Measurements from ENCODE around the gene CREG1. TPM values are rescaled to one million over a fixed set of nuclear protein-coding genes. Genes with fewer than 3 reads are reported as not detected.

Gene CREG1
- total and polyA plus RNA-seq, 2 of the 8 experiments (the other 6 are each of a cell fraction or from before 2014, with no cell fraction given): 29.8 to 30.1 TPM

DNA sequence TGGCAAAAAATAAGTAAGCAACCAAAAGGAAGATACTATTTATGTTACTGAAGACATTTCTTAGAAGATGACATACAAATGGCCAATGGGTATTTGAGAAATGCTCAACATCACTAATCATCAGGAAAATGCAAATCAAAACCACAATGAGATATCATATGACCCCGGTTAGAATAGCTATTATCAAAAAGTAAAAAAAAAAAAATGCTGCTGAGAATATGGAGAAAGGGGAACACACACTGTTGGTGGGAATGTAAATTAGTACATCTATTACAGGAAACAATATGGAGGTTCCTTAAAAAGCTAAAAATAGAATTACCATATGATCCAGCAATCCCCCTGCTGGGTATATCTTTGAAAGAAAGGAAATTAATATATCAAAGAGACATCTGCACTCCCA, 34.3 kb upstream of the CREG1 start:
- Histone ChIP-seq H3K18ac (ENCODE audit: extremely low read depth, low read length) (no peak overlapping the region), H3K36me3 (ENCODE audit: control insufficient read depth in 2 of 4, insufficient read depth in 4 of 4, low read length in 3 of 4) (no peaks in the 10 kb centered on the region), H3K56ac (replicated peaks; ENCODE audit: insufficient read length, low read depth, low read length) (no peak overlapping the region), H2AFZ (ENCODE audit: low read length) (no peak overlapping the region), H2BK20ac (ENCODE audit: low read length) (no peak overlapping the region), H3K27ac (ENCODE audit: low read depth, low read length) (no peak overlapping the region), H2BK15ac (ENCODE audit: low read length) (no peak overlapping the region), H3K9me3 (ENCODE audit: insufficient read depth in 2 of 2, low read depth in 1 of 2, low read length in 1 of 2) (no peaks in the 10 kb centered on the region), H3K4me2 (ENCODE audit: insufficient read depth in 1 of 2, low read depth in 2 of 2, low read length in 2 of 2) (no peak overlapping the region), H3K4ac (replicated peaks; ENCODE audit: insufficient read length, low read depth, low read length) (no peak overlapping the region), H2AK5ac (ENCODE audit: low read depth, low read length) (no peak overlapping the region), H3K27me3 (replicated peaks in 1 of 4; ENCODE audit: control insufficient read depth in 3 of 4, extremely low read depth in 1 of 4, insufficient read depth in 3 of 4, low read length in 3 of 4) (no peaks in the 10 kb centered on the region), H2BK12ac (ENCODE audit: low read depth, low read length) (no peak overlapping the region), H4K91ac (replicated peaks; ENCODE audit: insufficient read length, low read length) (no peak overlapping the region), H3K23ac (ENCODE audit: insufficient read length) (no peak overlapping the region), H2BK120ac (replicated peaks; ENCODE audit: low read depth, low read length) (no peak overlapping the region), H2BK5ac (ENCODE audit: low read depth, low read length) (no peak overlapping the region), H3K23me2 (ENCODE audit: low read depth, low read length) (no peaks in the 10 kb centered on the region), H4K5ac (ENCODE audit: insufficient read length, low read depth, low read length) (no peak overlapping the region), H3K79me2 (ENCODE audit: control insufficient read depth in 1 of 2, insufficient read depth in 2 of 2, low read length in 2 of 2) (no peaks in the 10 kb centered on the region), H3K4me3 (ENCODE audit: extremely low read depth in 1 of 4, insufficient read depth in 2 of 4, low read depth in 3 of 4, low read length in 4 of 4) (no peak overlapping the region), H4K8ac (ENCODE audit: extremely low read depth, insufficient read depth, low read length) (no peak overlapping the region), H3K14ac (ENCODE audit: insufficient read length) (no peak overlapping the region), H3K9ac (replicated peaks in 1 of 4; ENCODE audit: extremely low read depth in 1 of 4, low read depth in 3 of 4, low read length in 3 of 4) (no peak overlapping the region), H4K20me1 (replicated peaks in 1 of 2; ENCODE audit: control insufficient read depth in 1 of 2, insufficient read depth in 2 of 2, low read length in 2 of 2) (no peaks in the 10 kb centered on the region), H3K4me1 (replicated peaks in 1 of 4; ENCODE audit: control insufficient read depth in 3 of 4, insufficient read depth in 4 of 4, low read length in 3 of 4) (no peaks in the 10 kb centered on the region), H3K79me1 (ENCODE audit: low read depth, low read length) (no peaks in the 10 kb centered on the region)
- ChIA-PET POLR2A (ENCODE audit: partially characterized antibody) (interaction anchor here (0.9 kb wide), 1 partner anchor 12 kb away, joined by 5 read pairs; no protein-coding TSS in a partner anchor), CTCF (ENCODE audit: partially characterized antibody) (interaction anchor here (1.0 to 1.6 kb wide), 3 partner anchors 9 to 222 kb away, joined by 3 to 4 read pairs (median 3); no protein-coding TSS in a partner anchor)
- FAIRE-seq (no peak), DNase-seq (ENCODE audit: low read depth in 1 of 2, low spot score in 2 of 2) (no peak)
- WGBS, 2 experiments (ENCODE audit: extremely low coverage in 1 of 2, insufficient coverage in 1 of 2, insufficient read length in 1 of 2, insufficient replicate concordance in 2 of 2, low coverage in 1 of 2, low lambda C conversion rate in 2 of 2, missing lambda C conversion rate in 1 of 2): 77% methylated on average over 1 of the region's 1 CpG; no CpG with 5 or more reads in 1 of the 2 experiments
- TF ChIP-seq, protein P1, sequence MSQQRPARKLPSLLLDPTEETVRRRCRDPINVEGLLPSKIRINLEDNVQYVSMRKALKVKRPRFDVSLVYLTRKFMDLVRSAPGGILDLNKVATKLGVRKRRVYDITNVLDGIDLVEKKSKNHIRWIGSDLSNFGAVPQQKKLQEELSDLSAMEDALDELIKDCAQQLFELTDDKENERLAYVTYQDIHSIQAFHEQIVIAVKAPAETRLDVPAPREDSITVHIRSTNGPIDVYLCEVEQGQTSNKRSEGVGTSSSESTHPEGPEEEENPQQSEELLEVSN (IDR thresholded peaks at IDR 0.05): no peak
- no peak for TF ChIP-seq BACH1 (IDR thresholded peaks at IDR 0.05; ENCODE audit: low read length)
- TF ChIP-seq KDM5A (IDR thresholded peaks at IDR 0.05; ENCODE audit: low read length): no peak
- TF ChIP-seq CTBP2 (IDR thresholded peaks at IDR 0.05; ENCODE audit: borderline replicate concordance, insufficient read depth, insufficient read length, low read length): no peak
- no peak for TF ChIP-seq KDM4A (IDR thresholded peaks at IDR 0.05; ENCODE audit: low read depth, low read length, severe bottlenecking)
- no peak for TF ChIP-seq GABPA (IDR thresholded peaks at IDR 0.05; ENCODE audit: borderline replicate concordance, insufficient read depth, low read length)
- TF ChIP-seq CHD2 (IDR thresholded peaks at IDR 0.05; ENCODE audit: low read length): no peak
- TF ChIP-seq FOSL1 (IDR thresholded peaks at IDR 0.05; ENCODE audit: insufficient read depth, low read depth, low read length): no peak
- TF ChIP-seq SP1 (IDR thresholded peaks at IDR 0.05; ENCODE audit: low read depth, low read length): no peak
- no peak for TF ChIP-seq BCL11A (IDR thresholded peaks at IDR 0.05; ENCODE audit: low read depth in 2 of 2, low read length in 2 of 2)
- no peak for TF ChIP-seq CEBPB (IDR thresholded peaks at IDR 0.05; ENCODE audit: low read depth, low read length)
- TF ChIP-seq ASH2L (IDR thresholded peaks at IDR 0.05; ENCODE audit: low read length): no peak
- TF ChIP-seq TBP (IDR thresholded peaks at IDR 0.05; ENCODE audit: low read depth, low read length): no peak
- TF ChIP-seq RXRA (IDR thresholded peaks at IDR 0.05; ENCODE audit: insufficient read depth, low read depth, low read length): no peak
- no peak for TF ChIP-seq RBBP5 (IDR thresholded peaks at IDR 0.05; ENCODE audit: borderline replicate concordance, low read depth, low read length)

All from H1 (cell line).